H9 (cell line): ENCODE measurements around the gene MALRD1. TPM values are rescaled to one million over a fixed set of nuclear protein-coding genes. Genes with fewer than 3 reads are reported as not detected.

Source experiments
- DNase-seq: peaks from one replicate; pipeline ENCODE4 v3.0.0-alpha.2; 2017
- H2AFZ ChIP-seq: one replicate; pipeline ENCODE4 v1.6.1; 2013; ENCODE audit warnings: mild to moderate bottlenecking, low read length, control low read depth, moderate library complexity
- H2AK5ac ChIP-seq: 2 replicates; pipeline ENCODE4 v1.6.1; 2013; ENCODE audit warnings: low read length, control low read depth, mixed read lengths; ENCODE audit not compliant: insufficient read length
- H2BK120ac ChIP-seq: one replicate; pipeline ENCODE4 v1.6.1; 2013; ENCODE audit warnings: low read depth, mild to moderate bottlenecking, low read length, control low read depth, inconsistent platforms; ENCODE audit not compliant: poor library complexity, severe bottlenecking
- H2BK12ac ChIP-seq: 2 replicates; pipeline ENCODE4 v1.6.1; 2013; ENCODE audit warnings: low read length, control low read depth, mixed read lengths, low read depth; ENCODE audit not compliant: insufficient read length
- H2BK15ac ChIP-seq: 2 replicates; pipeline ENCODE4 v1.6.1; 2013; ENCODE audit warnings: low read depth, low read length, control low read depth
- H2BK20ac ChIP-seq: one replicate; pipeline ENCODE4 v1.6.1; 2013; ENCODE audit warnings: low read depth, mild to moderate bottlenecking, low read length, control low read depth, inconsistent platforms; ENCODE audit not compliant: poor library complexity, severe bottlenecking
- H2BK5ac ChIP-seq: 2 replicates; pipeline ENCODE4 v1.6.1; 2013; ENCODE audit warnings: low read length, control low read depth, mixed read lengths; ENCODE audit not compliant: insufficient read length
- H3K14ac ChIP-seq: 2 replicates; pipeline ENCODE4 v1.6.1; 2013; ENCODE audit warnings: low read length, control low read depth; ENCODE audit not compliant: insufficient read depth
- H3K18ac ChIP-seq: 2 replicates; pipeline ENCODE4 v1.6.1; 2013; ENCODE audit warnings: low read depth, mild to moderate bottlenecking, mixed read lengths, low read length, control low read depth; ENCODE audit not compliant: insufficient read length
- H3K23ac ChIP-seq: 2 replicates; pipeline ENCODE4 v1.6.1; 2013; ENCODE audit warnings: low read length, control low read depth, mixed read lengths, low read depth; ENCODE audit not compliant: insufficient read length
- H3K23me2 ChIP-seq: 2 replicates; pipeline ENCODE4 v1.6.1; 2013; ENCODE audit warnings: low read depth, mild to moderate bottlenecking, mixed read lengths, low read length, control low read depth; ENCODE audit not compliant: insufficient read length, poor library complexity, severe bottlenecking
- H3K27ac ChIP-seq: 2 replicates; pipeline ENCODE4 v1.5.1; 2013; ENCODE audit warnings: low read length, control low read depth, mixed read lengths, low read depth; ENCODE audit not compliant: insufficient read length
- H3K27me3 ChIP-seq: 2 replicates; pipeline ENCODE4 v1.6.1; 2013; ENCODE audit warnings: low read length, control low read depth, inconsistent platforms; ENCODE audit not compliant: insufficient read depth
- H3K4ac ChIP-seq: 2 replicates; pipeline ENCODE4 v1.6.1; 2013; ENCODE audit warnings: low read depth, mild to moderate bottlenecking, control low read depth, inconsistent platforms, low read length, moderate library complexity
- H3K4me1 ChIP-seq: 2 replicates; pipeline ENCODE4 v1.6.1; 2013; ENCODE audit warnings: low read length, control low read depth, inconsistent platforms; ENCODE audit not compliant: insufficient read depth
- H3K4me2 ChIP-seq: 2 replicates; pipeline ENCODE4 v1.6.1; 2013; ENCODE audit warnings: low read length, control low read depth, mixed read lengths; ENCODE audit not compliant: insufficient read length, insufficient read depth
- H3K56ac ChIP-seq: 2 replicates; pipeline ENCODE4 v1.6.1; 2013; ENCODE audit warnings: low read depth, mild to moderate bottlenecking, mixed read lengths, low read length, control low read depth; ENCODE audit not compliant: insufficient read length
- H3K79me1 ChIP-seq: 2 replicates; pipeline ENCODE4 v1.6.1; 2013; ENCODE audit warnings: low read depth, mild to moderate bottlenecking, moderate library complexity, low read length, control low read depth, inconsistent platforms; ENCODE audit not compliant: insufficient read depth, poor library complexity, severe bottlenecking
- H3K79me2 ChIP-seq: 2 replicates; pipeline ENCODE4 v1.6.1; 2013; ENCODE audit warnings: low read length, control low read depth, inconsistent platforms; ENCODE audit not compliant: insufficient read depth
- H3K9ac ChIP-seq: 2 replicates; pipeline ENCODE4 v1.6.1; 2013; ENCODE audit warnings: low read length, control low read depth, mixed read lengths; ENCODE audit not compliant: insufficient read length; ENCODE audit errors: extremely low read depth
- H3K9me3 ChIP-seq: one replicate; pipeline ENCODE4 v1.6.1; 2013; ENCODE audit warnings: low read depth, low read length, inconsistent platforms; ENCODE audit not compliant: control insufficient read depth
- H3T11ph ChIP-seq: one replicate; pipeline ENCODE4 v1.6.1; 2013; ENCODE audit warnings: mild to moderate bottlenecking, low read length, control low read depth, inconsistent platforms
- H4K20me1 ChIP-seq: one replicate; pipeline ENCODE4 v1.6.1; 2013; ENCODE audit not compliant: control insufficient read depth, insufficient read length, insufficient read depth
- H4K5ac ChIP-seq: 2 replicates; pipeline ENCODE4 v1.6.1; 2013; ENCODE audit warnings: low read depth, mild to moderate bottlenecking, mixed read lengths, low read length, control low read depth; ENCODE audit not compliant: insufficient read length
- H4K8ac ChIP-seq: replicated peaks from 2 replicates; pipeline ENCODE4 v1.6.1; 2013; ENCODE audit warnings: low read length, control low read depth, mixed read lengths, low read depth; ENCODE audit not compliant: insufficient read length
- H4K91ac ChIP-seq: 2 replicates; pipeline ENCODE4 v1.6.1; 2013; ENCODE audit warnings: low read depth, mild to moderate bottlenecking, moderate library complexity, mixed read lengths, low read length, control low read depth; ENCODE audit not compliant: insufficient read length
- H3K27ac Mint-ChIP-seq, 3 experiments: 2 replicates in 2 of 3; 3 replicates in 1 of 3; pipeline ENCODE4 v1.8.0; 2020 to 2021; ENCODE audit warnings: mixed read lengths in 3 of 3, mild to moderate bottlenecking in 1 of 3, moderate library complexity in 1 of 3
- H3K27me3 Mint-ChIP-seq: 2 replicates; pipeline ENCODE4 v1.8.0; 2021; ENCODE audit warnings: low read depth, mild to moderate bottlenecking, moderate library complexity, mixed read lengths
- H3K36me3 Mint-ChIP-seq, 3 experiments: 2 replicates in 2 of 3; 3 replicates in 1 of 3; pipeline ENCODE4 v1.8.0; 2020 to 2021; ENCODE audit warnings: low read depth in 3 of 3, mixed read lengths in 3 of 3; ENCODE audit not compliant: insufficient read depth in 1 of 3
- H3K4me1 Mint-ChIP-seq, 2 experiments: 2 replicates each; pipeline ENCODE4 v1.8.0; 2020; ENCODE audit warnings: mixed read lengths in 2 of 2
- H3K4me3 Mint-ChIP-seq, 2 experiments: 2 replicates in 1 of 2; 3 replicates in 1 of 2; pipeline ENCODE4 v1.8.0; 2020 to 2021; ENCODE audit warnings: mild to moderate bottlenecking in 2 of 2, mixed read lengths in 2 of 2, moderate library complexity in 1 of 2
- H3K9me3 Mint-ChIP-seq, 2 experiments: 2 replicates in 1 of 2; 3 replicates in 1 of 2; pipeline ENCODE4 v1.8.0; 2020; ENCODE audit warnings: mild to moderate bottlenecking in 2 of 2, mixed read lengths in 2 of 2, moderate library complexity in 1 of 2
- CTCF ChIP-seq: fragments of 200-600 bp; sonication (generic); conservative IDR thresholded peaks from 3 replicates; pipeline ENCODE4 v1.8.0; 2021; ENCODE audit warnings: antibody characterized with exemption, mild to moderate bottlenecking
- WGBS: extraction: QIAGEN DNeasy Blood & Tissue Kit; methylation state at CpG from one replicate; pipeline ENCODE4 v1.1.7; 2013; ENCODE audit warnings: missing lambda C conversion rate, low lambda C conversion rate, mixed read lengths; ENCODE audit not compliant: insufficient read length; ENCODE audit errors: extremely low coverage; 5-methylcytosine and 5-hydroxymethylcytosine counted together
- total RNA-seq: library from RNA; stranded (reverse); gene quantifications from 2 replicates; pipeline ENCODE4 v1.2.1, GENCODE V29; 2021

The MALRD1 gene
- total RNA-seq, 1 experiment from 2014 or later, result 0.20 TPM

- Histone ChIP-seq H3K4me2 (no peak overlapping the region), H3K79me1 (no peaks in the 10 kb centered on the region), H3K14ac (no peak overlapping the region), H4K91ac (no peak overlapping the region), H4K8ac (no peak overlapping the region), H3K23ac (no peak overlapping the region), H3K9ac (no peak overlapping the region), H2BK15ac (no peak overlapping the region), H3T11ph (no peak overlapping the region), H2AFZ (no peak overlapping the region), H3K27me3 (no peaks in the 10 kb centered on the region), H3K4me1 (0 out of 2 replicates have a peak, but pooled peaks cover 2% of the 10 kb centered on the region), H3K9me3 (no peaks in the 10 kb centered on the region), H4K5ac (no peak overlapping the region), H4K20me1 (no peaks in the 10 kb centered on the region), H2BK5ac (no peak overlapping the region), H2BK12ac (no peak overlapping the region), H2AK5ac (no peak overlapping the region), H3K4ac (no peak overlapping the region), H3K23me2 (no peaks in the 10 kb centered on the region), H3K18ac (no peak overlapping the region), H2BK20ac (no peak overlapping the region), H3K79me2 (no peaks in the 10 kb centered on the region), H3K27ac (no peak overlapping the region), H3K56ac (no peak overlapping the region), H2BK120ac (no peak overlapping the region)
- peaks cover 2 to 3% of the 10 kb centered on the region in 2 experiments; a peak in 2 of 5 replicates for H3K9me3 Mint-ChIP-seq
- no peak for DNase-seq
- WGBS, result no CpG with 5 or more reads among the region's 5 CpGs
- H3K27me3 Mint-ChIP-seq, result no peaks in the 10 kb centered on the region
- no peak for TF ChIP-seq CTCF
- peaks cover 8 to 19% of the 10 kb centered on the region in 2 experiments for H3K4me1 Mint-ChIP-seq
- peak overlapping the region in 1 of 3 experiments; percentile 41; a peak in 1 of 7 replicates for H3K27ac Mint-ChIP-seq
- peaks cover 0 to 2% (median 2%) of the 10 kb centered on the region in 3 experiments; a peak in 2 of 7 replicates for H3K36me3 Mint-ChIP-seq
- H3K4me3 Mint-ChIP-seq, result no peak overlapping the region
Measured at GRCh38 chr10:19096501-19097073, 48.0 kb downstream of the MALRD1 start.
